ENCODE measurements around the gene ADGB.
"Not testable (repeated sequence)": the region's sequence is repeated elsewhere in the genome, so short reads cannot be mapped to it uniquely, and the experiment has no call there.

GRCh38 chr6:146854521-146855255 is 255.9 kb downstream of the ADGB start:
- not testable (repeated sequence) for TF ChIP-seq CTCF (optimal IDR thresholded peaks at IDR 0.05 in 1 of 3, IDR thresholded peaks at IDR 0.05 in 1 of 3, conservative IDR thresholded peaks at IDR 0.05 in 1 of 3; ENCODE audit: extremely low read depth in 1 of 3, insufficient read depth in 2 of 3, low read length in 3 of 3); EZH2 (IDR thresholded peaks at IDR 0.05; ENCODE audit: low read length)

Measured in keratinocyte (primary cell).